ENCODE measurements around the gene LEPR.
A peak's percentile ranks its signal among the peaks of the same experiment; 100 is the strongest.
"Not testable (repeated sequence)": the region's sequence is repeated elsewhere in the genome, so short reads cannot be mapped to it uniquely, and the experiment has no call there.

LEPR gene

DNA sequence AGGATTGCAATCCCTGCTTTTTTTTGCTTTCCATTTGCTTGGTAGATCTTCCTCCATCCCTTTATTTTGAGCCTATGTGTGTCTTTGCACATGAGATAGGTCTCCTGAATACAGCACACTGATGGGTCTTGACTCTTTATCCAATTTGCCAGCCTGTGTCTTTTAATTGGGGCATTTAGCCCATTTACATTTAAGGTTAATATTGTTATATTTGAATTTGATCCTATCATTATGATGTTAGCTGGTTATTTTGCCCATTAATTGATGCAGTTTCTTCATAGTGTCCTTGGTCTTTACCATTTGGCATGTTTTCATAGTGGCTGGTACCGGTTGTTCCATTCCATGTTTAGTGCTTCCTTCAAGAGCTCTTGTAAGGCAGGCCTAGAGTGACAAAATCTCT, 45.4 kb downstream of the LEPR start:
- not testable (repeated sequence) for DNase-seq (ENCODE audit: low read depth, low spot score); H3K4me3 ChIP-seq (ENCODE audit: low read length)

DNA sequence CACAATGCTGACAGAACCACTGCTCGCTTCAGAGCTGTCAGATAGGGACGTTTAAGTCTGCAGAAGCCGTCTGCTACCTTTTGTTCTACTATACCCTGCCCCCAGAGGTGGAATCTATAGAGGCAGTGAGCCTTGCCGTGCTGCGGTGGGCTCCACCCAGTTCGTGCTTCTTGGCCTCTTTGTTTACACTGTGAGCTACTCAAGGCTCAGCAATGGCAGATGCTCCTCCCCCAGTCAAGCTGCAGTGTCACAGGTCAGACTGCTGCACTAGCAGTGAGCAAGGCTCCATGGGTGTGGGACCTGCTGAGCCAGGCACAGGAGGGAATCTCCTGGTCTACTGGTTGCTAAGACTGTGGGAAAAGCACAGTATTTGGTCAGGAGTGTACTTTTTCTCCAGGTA, 47.1 kb downstream of the LEPR start:
- no peak overlapping the region for H3K4me3 ChIP-seq (ENCODE audit: low read length)
- peak; percentile 36 for DNase-seq (ENCODE audit: low read depth, low spot score)

DNA sequence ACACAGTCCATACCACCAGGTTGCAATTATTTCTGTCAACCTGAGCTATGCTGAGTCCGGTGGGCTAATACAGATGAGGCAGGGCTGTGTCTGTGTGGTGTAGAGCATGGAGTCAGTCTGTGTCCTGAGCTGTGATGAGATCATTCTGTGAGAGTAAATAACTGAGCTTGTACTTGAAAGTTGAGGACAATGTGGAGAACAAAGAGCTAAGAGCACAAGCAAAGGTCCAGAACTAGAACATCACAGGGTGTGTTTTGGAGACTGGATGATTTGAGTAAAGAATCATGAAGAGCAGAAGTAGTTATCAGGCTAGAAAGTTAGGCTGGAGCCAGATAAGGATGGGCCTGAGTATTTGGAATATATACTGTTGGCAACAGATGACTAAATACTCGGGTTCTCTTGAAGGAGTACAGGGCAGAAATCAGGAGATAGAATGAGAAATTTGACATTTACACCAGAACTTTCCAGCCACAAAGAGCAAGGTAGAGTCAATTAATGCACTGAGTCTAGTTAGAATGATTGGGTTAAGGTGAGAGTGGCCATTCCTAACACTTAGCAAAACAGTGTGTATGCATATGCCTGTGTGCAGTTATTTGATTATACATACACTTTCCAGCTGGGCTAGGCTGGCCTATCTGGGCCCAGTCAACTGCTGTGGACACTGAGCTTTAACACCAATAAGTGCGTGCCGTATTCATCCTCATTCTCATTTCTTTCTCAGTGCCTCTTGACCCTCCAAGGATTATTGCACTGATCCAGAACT, 48.8 kb downstream of the LEPR start:
- no peak for DNase-seq (ENCODE audit: low read depth, low spot score)
- no peak overlapping the region for H3K4me3 ChIP-seq (ENCODE audit: low read length)

DNA sequence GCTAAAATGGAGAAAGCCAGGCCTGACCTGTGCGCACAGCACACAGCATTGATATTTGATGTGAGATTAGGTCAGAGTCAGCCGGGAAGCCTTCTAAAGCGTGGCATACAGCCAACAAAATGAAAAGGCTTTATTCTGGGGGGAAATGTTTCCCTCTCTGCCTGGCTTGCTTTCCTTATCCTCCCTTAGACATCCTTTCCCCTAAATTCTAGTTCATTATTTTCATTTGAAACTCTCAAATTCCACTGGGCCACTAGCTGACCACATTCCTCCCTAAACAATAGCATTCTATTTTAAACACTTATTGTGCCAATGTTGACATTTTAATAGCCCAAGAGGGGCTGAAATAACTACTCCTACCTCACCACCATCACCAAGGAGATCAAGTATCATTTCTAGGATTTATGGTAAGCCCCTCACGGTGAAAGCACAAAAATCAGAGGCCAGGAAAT, 49.4 kb downstream of the LEPR start:
- DNase-seq (ENCODE audit: low read depth, low spot score) = no peak
- no peak overlapping the region for H3K4me3 ChIP-seq (ENCODE audit: low read length)

Data from Jurkat, Clone E6-1 (cell line).